ENCODE results near the gene SRGAP3.

The SRGAP3 gene

DNA sequence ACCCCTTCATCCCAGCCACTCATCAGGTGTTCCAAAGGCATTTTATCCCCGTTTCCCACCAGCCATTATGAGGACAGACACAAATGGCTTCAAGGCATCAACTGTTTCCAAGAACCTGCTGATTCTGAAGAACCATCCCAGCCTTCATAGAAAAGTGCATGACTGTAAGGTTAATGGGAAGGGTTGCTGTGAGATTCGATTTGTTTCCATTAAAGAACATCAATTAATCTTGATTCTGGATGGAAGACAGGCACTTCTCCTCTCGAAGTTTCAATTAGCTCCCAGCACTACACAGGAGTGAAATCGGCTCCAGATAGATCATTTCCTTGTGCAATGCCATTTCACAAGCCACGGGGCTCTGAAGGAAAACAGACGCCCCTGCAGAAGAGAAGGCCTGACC, 25.8 kb downstream of the SRGAP3 start:
- no peak for DNase-seq

- DNase-seq, result no peak
These were observed 26.3 kb downstream of the SRGAP3 start for GRCh38 chr3:9222956-9223639.

DNA sequence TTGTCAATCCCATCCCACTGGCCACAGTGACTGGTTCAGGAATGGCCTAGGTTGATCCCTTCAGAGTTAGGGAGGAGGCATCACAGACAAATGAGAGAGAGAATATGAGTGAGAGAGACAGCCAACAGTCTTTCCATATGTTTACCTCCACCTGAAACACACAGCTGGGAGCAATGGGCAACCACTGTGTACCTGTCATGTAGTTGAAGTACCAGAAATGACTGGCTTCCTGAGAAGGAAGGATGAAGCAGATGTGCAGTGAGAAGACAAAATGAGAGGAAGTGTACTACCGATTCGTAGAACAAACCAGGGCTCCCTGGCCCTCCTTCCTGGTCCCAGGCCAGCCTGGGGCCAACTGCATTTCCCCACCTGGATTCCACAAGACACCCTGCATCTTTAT, 27.4 kb downstream of the SRGAP3 start:
- no peak for DNase-seq

GRCh38 chr3:9218514-9218846, 31.0 kb downstream of the SRGAP3 start:
- no peak for DNase-seq

DNA sequence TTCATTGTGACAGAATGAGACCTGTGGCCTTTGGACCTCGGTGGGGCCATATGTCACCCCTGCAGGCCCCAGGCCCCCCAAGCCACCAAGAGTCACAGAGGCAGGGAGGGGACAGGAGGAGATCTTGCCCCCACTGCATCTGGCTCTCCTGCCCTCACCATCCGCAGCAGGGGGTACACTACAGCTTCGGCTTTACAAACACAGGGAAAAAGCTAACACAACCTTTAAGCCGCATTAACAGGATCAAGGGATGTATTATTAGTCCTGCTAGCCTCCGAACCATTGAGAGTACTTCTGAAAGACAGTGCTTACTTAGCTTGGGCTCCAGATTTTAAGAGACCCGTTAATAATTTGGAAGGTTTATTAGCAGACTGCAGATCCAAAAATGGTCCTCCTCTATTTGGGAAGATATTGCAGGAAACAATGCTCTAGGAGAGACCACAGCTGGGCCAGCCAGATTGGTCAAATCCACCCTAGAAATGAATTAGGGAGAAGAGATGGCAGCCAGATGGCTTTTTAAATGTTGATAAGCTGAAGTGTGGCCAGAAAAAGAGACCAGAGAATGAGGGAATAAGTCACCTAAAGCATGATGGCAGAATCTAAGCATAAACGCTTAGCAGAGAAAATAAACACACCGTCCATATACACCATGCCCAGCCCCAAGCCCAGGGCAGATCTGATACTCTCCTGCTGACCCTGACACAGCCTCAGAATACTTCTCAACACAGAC, 31.5 kb downstream of the SRGAP3 start:
- DNase-seq, result no peak

GRCh38 chr3:9216736-9217135, 32.7 kb downstream of the SRGAP3 start:
- DNase-seq, result no peak

GRCh38 chr3:9214599-9214998, 34.8 kb downstream of the SRGAP3 start:
- no peak for DNase-seq

- no peak for DNase-seq
These were observed 35.3 kb downstream of the SRGAP3 start for GRCh38 chr3:9214185-9214584.

DNA sequence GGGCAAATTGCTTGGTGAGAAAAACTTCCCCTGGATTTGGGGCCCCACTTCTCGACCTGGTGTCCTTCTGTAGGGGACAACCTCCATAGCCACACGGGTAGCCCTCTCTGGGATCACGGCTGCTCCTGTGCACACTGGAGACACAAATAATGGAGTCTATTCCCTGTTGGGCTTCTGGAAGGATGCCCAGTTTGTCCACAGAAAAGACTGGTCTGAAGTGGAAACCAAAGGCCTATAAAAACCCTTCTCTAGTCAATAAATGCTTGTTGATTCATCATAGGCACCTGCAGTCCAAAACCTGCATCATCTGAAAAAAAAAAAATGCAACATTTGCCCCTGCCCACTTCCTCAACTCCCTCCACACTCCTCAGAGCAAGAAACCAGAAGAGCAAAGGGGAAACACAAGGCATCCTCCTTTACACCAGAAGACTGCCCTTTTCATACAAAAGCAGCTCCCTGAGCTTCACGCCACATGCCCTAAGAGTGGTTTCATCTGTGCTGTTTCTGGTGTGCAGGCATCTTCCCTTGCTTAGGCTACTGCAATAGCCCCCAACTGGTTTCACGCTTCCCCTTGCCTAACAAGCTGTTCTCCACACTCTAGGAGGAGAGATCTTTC, 36.3 kb downstream of the SRGAP3 start:
- DNase-seq, result no peak

DNA sequence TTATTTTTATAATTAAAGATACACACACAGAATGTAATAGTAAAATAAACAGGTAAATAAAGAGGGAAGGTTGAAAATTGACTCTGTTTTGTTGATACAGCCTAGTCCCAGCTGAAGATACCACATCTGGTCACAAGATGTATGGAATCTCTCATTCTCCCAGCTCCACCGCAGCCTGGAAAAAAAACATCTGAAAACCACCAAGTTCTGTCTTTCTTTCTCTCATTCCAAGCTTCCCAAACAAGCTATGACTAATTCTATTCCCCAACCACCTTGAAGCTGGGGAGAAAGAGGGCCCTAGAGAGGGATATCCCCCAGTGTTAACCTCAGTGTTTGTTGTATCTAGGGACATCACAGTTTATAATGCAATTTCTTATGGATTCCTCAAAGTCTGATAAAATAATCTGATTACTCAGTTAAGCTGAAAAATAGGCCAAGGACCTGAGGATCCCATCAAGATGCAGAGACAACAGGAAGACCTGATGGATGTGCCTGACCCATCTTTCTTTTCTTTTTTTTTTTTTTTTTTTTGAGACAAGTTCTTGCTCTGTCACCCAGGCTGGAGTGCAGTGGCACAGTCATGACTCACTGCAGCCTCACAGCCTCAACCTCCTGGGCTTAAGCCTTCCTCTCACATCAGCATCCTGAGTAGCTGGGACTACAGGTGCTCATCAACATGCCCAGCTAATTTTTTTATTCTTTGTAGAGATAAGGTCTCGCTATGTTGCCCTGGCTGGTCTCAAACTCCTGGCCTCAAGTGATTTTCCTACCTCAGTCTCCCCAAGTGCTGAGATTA, 38.1 kb downstream of the SRGAP3 start:
- no peak for DNase-seq

DNA sequence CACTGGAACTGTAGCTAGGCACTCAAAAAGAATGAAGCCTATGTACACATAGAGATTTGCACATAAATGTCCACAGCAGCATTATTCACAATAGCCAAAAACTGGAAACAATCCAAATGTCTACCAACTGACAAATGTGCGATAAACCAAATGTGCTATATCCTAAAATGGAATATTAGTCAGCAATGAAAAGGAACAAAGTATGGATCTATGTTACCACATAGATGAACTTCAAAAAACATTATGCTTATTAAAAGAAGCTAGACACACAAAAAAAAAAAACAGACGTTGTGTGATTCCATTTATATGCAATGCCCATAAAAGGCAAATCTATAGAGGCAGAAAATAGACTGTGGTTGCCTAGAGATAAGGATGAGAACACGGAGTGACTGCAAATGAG, 39.7 kb downstream of the SRGAP3 start:
- no peak for DNase-seq

- no peak for DNase-seq
These were observed 40.8 kb downstream of the SRGAP3 start for GRCh38 chr3:9208605-9209152.

DNA sequence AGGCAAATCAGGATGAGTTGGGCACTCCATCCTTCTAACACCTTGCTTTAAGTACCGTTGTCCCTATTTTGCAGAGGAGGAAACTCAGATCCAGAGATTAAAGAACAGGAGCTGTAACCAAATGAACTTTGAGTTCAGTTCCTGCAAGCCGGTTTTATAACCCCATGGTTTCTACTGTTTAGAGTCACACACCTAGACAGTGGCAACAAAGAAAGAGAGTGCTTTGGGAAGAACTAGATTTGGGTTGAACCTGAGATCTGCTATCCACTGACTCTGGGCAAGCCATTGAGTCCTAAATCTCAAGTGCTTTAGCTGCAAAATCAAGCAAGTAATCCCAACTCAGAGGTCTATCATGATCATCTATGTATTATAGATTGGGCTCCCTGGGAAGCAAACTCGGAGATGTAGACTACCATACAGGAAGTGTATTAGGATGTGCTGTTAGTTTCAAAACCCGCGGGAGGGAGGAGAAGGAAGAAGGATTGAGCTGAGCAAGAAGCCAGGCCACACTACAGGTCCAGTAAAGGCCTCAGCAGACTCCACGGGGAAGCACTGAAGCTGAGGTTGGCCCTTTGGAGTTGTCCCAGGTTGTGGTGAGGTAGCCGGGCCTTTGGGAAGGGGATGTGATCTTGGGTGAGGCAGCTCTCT, 42.2 kb downstream of the SRGAP3 start:
- DNase-seq, result no peak

GRCh38 chr3:9206287-9206686, 43.2 kb downstream of the SRGAP3 start:
- DNase-seq, result no peak

DNA sequence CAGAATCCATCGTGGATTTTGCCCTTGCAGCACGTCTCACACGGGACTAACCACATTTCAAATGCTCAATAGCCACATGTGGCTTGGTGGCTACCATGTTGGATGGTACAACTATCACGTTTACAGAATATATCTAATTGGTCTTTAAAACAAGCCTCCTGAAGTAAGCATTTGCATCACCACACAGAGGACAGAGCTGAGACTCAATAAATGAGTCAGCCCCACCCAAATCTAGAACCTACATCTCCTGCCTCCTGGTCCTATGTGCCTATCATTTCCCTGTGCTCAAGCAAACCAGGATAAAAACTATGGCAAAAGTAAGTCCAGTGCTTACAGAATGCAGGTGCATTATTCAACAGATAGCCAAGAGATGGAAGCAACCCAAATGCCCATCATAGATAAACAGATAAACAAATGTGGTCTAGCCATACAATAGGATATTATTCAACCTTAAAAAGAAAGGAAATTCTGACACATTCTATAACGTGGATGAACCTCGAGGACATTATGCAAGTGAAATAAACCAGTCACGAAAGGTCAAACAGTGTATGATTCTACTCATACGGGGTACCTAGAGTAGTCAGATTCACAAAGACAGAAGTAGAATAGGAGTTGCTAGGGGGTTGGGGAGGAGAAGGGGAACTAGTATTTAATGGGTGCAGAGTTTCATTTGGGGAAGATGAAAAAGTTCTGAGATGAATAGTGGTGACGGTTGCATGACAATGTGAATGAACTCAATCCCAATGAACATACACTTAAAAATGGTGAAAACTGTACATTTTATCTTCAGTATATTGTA, 43.9 kb downstream of the SRGAP3 start:
- no peak for DNase-seq

GRCh38 chr3:9204253-9204992, 45.0 kb downstream of the SRGAP3 start:
- DNase-seq, result peak; percentile 78

GRCh38 chr3:9203317-9203716, 46.1 kb downstream of the SRGAP3 start:
- DNase-seq, result no peak

GRCh38 chr3:9202546-9202945, 46.9 kb downstream of the SRGAP3 start:
- DNase-seq, result no peak

DNA sequence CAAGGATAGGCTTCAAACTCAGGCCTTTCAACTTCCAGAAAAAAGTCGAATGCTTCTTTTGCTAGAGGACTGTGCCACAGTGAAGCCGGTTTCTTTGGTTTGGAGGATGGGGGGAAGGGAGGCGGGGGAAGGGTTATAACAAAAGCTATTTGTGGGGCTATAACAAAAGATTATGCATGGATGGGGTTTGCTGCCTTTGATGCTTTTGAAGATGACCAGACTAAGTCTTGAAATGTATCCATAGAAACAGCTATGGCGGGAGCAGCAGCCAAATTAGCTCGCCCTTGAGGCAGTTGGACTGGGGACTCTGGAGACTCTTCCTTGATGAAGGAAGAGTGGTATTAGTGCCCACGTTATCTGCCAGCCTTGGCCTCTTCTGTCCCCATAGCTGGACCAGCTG, 47.5 kb downstream of the SRGAP3 start:
- peak; percentile 43 for DNase-seq

DNA sequence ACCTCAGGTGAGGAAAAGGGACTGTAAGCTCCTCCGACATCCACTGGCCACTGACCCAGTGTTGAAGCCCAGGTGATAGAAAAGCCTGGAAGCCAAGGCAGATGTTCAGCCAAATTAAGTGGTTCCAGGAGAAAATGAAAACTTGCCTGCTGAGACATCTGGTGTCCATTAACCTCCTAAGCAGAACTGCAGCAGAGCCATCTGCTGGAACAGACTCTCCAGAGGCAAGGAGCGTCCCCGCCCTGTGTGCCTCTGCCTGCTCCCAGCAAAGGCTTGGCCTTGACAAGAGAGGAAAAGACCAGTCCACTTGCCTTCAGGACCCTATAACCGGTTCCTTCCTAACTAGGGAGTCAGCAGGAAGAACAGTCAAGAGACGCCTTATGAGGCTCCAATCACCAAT, 48.2 kb downstream of the SRGAP3 start:
- DNase-seq, result peak; percentile 22

GRCh38 chr3:9199775-9200174, 49.7 kb downstream of the SRGAP3 start:
- DNase-seq, result no peak
